Eye (tissue), 1 donor: ENCODE data around the gene CD6.

ENCODE experiments used
- DNase-seq: peaks from one replicate; pipeline ENCODE4 v3.0.0-alpha.2; 2015

Gene CD6

DNA sequence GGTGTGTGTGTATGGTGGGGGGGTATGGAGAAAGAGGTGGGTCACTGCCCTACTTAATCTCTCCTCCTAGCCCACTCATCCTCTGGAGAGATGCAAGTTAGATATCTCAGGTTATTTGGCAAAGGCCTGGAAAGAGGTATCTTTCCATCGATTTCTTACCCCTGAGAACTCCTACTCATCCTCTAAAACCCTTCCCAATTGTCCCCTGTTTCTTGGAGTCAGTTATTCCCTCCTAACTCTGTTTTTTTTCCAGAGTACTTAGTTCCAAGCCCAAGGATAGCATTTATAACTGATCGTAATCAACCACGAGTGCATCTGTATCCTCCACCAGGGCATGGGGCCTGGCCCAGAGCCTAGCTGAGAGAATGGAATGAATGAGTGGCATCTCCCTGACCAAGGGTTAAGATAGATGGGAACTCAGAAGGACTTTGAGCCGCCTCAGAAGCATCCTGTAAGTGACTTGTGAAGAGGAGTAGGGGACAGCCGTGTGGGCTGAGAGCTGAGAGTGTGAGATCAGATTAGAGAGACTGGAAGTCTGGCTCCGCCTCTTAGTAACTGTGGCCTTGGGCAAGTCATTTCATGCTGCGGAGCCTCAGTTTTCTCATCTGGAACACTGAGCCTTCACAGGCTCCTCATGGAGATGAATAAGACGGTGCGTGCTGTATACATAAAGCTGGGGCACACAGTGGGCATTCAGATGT lies 16.2 kb downstream of the CD6 start:
- no peak for DNase-seq

DNA sequence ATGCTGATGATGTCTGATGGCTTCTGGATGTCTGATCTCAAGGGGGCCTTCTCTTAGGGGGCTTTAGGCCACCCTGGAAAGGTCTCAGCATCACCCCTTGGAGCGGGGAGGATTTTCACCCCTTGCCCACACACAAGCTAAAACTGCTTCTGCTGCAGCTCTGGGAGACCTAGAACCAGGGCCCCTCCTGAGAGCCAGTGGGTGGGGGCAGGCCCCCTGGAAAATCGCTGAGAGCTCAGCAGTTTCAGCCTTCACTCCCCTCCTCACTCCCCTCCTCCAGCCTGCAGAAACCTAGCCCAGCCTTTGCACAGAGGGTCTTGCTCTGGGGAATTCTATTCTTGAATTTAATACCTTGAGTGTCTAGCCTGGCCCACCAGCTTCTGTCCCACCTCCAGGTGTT lies 17.2 kb downstream of the CD6 start:
- DNase-seq: no peak

DNA sequence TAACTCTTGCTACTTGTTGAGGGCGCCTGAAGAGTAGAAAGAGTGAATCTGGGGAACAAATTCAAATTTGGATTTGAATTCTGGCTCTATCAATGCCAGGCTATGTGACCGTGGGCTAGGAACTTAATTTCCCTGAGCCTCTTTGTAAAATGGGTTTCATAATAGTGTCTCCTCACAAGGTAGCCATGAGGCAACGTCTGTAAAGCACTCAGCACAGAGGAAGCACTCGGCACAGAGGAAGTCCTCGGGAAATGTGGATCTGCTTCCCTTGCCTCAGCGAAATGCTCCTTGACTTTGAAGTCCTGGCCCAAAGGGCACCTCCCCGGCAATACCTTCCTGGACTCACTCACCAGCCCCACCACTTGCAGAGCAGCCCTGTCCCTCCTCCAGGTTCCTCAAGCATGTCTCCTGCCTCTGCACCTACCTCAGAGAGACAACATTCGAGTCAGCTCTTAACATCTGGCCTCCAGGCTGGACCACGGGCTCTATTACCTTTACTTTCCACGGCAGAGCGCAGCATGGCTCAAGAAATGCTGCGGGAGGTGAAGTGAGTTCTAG lies 17.7 kb downstream of the CD6 start:
- DNase-seq: no peak

DNA sequence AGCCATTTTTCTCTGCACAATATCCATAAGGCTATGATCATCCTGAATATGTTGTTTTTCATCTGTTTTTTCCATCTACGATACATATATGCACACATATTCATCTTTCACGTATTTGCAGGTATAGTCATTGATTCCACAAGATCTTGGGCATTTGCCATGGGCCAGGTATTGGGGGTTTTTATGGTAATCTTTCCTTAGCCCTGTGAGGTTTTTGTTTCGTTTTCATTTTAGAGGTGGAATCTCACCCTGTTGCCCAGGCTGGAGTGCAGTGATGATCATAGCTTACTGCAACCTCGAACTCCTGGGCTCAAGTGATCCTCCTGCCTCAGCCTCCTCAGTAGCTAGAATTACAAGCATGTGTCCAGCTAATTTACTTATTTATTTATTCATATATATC lies 20.0 kb downstream of the CD6 start:
- no peak for DNase-seq

DNA sequence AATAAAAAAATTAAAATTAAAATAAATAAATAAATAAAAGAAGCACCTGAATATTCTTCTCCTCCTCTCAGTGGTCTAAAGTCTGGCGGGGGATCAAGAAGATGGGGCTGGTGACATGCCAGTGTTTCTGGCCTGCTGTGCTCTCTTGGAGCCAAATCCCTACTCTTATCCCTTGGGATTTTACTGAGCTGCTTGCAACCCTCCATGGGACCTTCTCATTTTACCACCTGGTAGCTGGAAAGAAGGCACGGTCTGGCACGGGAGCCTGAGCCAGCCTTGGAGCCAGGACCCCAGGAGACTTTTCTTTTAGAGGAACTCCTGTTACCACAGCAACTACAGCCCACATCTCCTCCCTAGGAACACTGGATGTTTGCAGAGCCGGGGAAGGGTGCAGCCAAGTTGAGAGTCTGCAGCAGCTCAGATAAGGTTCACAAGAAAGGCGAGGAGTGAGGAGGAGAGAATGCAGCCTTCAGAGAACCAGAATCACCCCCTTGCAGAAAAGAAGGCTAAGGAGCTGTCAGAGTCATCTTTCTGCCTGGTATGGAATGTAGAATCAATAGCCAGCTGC lies 21.4 kb downstream of the CD6 start:
- peak; percentile 51 for DNase-seq

DNA sequence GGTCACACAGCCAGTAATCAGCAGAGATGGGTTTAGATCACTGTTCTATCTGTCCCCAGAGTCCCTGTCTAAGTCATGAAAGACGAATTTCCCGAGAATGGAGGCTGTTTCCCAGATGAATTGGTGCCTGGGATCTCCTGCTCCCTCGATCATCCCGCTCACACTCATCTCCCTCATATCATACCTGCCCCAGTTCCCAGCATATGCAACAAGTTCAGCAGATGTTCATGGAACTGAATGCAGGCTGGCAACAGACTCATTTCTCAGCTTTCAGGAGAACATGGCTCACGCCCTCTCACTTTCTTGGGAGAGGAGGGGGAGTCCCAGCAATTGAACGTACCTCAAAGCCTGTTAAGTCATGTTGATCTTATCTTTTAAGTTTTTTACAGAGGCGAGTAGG lies 22.1 kb downstream of the CD6 start:
- DNase-seq: no peak

DNA sequence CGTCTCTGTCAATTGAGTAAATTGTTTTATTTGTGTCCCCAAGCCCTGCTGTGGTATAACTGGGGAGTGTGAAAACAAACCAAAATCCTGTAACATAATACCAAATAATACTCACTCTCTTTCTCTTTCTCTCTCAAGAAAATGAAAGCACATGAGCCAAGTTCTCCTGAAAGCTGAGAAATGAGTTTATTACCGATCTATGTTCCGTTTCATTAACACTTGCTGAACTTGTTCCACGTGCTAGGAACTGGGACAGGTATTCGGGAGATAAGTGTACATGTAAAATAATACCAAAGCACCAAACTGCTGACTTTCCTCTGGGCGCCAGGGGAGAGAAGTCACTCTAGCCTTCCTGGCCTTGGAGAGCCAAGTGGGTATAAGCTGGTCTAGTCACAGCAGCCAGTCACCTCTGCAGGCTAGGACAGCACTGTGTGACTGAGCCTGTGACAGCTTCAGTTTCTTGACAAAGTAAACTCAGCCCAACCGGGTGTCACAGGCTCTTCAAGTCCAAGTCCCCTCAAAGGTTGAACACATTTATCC lies 23.1 kb downstream of the CD6 start:
- DNase-seq: no peak

DNA sequence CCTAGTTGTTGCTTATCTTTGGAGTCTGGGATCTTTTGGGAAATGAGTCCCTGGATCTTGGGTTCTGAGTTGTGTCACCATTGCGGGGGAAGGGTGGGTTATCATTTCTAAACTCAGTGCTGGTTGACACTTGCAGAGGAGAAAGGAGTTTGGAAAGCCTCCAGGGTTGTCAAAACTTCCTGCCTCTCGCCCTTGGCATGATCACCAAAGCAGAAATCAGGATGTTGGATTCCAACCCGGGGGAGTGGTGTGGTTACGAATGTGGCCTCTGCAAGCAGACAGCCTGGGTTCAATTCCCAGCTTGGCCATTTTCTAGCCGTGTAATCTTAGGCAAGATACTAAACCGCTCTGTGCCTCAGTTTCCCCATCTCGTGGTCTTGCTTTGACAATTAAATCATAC lies 24.3 kb downstream of the CD6 start:
- no peak for DNase-seq

DNA sequence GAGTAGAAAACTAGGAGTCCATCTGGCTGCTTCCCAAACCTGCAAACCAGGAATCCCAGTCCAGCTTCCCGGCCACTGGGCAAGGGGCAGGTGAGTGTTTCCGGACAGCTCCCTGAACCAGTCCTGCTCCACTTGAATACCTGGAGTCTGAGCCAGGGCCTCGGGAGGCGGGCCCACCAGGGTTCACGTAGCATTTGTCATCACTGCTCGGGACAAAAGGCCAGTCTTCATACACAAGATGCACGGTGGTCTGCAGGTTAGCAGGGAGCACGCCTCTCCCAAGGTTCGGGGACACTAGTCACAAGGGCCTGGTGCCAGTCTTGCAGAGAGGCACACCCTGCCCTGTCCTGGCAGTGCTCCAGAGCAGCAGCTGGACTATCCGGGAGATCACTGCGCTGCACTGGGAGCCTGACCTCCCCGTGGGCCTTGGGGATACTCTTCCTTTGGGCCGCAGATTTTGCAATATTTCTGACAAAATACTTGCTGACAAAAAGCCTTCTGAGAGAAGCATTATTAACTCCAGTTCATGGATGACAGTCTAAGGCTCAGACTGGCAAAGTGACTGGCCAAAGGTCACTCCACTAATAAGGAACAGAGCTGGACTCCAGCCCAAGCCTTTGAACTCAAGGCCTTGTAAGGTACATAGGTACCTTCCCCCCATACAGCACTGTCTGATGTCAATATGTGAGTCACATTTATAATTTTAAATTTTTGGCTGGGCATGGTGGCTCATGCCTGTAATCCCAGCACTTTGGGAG lies 25.1 kb downstream of the CD6 start:
- DNase-seq: no peak

DNA sequence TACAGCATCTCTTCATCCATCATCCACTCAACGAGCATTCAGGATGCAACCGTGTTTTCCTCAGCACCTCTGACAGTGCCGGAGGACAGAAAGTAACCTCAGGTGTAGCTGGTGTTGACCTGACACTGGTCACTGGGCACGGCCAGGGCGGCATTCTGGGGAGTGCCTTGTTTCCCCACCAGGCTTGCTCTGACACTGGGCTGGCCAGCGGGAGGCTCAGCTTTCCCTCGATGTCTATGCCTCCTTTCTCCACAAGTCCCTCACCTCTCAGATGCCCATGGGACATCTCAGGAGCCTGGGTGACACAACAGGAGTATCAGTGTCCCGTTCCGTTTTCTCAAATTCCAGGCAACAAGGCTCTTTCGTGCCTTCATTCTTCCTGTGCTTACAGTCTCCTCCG lies 28.9 kb downstream of the CD6 start:
- DNase-seq: no peak

DNA sequence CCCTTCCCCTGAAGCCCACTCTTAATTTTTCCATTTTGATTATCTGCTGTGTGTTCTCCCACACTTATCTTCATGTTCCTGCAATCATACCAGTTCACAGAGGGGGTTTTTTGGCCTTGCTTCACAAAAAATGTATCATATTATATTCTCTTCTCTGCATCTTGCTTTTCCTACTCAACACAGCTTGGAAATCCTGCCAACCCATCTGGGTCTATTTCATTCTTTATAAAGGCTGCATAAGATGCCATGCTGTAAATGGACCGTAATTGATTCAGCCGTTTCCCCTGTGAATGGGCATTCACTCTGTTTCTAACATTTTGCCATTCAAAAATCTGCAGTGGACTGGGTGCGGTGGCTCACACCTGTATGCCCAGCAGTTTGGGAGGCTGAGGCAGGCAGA lies 30.5 kb downstream of the CD6 start:
- DNase-seq: no peak

DNA sequence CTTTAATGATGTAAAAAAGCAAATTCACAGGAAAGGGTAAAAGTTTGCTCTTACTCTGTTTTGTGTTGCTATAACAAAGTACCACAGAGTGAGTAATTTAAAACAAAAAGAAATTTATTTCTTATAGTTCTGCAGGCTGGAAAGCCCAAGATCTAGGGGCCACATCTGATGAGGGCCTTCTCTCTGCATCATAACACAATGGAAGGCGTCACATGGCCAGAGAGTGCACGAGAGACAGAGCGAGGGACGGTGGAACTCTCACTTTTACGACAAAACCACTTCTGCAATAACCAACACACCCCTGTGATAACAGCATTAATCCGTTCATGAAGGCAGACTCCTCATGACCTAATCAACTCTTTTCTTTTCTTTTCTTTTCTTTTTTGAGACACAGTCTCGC lies 31.1 kb downstream of the CD6 start:
- no peak for DNase-seq

DNA sequence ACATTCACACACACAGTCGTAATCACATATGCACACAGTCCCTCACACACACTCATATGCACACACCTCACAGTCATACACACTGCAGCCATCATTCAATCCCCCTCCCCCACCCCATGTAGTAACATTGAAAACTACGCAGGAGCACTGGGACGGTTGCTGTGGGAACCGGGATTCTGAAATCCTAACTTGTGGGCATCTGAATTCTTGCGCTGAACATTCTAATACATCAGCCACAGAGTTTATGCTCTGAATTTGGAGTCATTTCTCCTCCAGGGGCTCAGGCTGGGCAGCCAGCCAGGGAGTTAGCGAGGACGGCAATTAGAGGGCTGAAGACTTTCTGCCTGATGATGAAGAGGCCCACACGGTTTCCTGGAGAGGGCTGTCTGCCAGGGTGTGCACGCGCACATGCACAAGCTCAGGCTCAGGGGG lies 32.7 kb downstream of the CD6 start:
- DNase-seq: peak; percentile 82

DNA sequence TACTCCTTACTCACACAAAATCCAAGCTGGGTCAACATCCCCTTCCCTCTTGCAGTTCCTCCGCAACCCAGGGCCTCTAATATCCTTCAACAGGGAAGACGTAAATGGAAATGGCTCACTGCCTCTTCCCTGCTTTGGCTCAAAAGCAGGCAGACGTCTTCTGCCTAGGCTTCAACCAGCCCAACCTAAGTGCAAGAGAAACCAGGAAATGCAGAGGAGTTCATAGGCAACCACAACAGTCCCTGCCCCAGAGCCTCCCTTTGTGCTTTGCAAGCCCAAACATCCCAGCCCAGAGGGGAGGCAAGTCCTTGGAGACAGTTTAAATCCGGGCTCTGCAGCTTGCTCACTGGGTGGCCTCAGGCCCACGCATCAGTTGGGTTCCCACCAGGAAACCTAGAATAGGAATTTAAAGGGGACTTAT lies 33.3 kb downstream of the CD6 start:
- DNase-seq: no peak

DNA sequence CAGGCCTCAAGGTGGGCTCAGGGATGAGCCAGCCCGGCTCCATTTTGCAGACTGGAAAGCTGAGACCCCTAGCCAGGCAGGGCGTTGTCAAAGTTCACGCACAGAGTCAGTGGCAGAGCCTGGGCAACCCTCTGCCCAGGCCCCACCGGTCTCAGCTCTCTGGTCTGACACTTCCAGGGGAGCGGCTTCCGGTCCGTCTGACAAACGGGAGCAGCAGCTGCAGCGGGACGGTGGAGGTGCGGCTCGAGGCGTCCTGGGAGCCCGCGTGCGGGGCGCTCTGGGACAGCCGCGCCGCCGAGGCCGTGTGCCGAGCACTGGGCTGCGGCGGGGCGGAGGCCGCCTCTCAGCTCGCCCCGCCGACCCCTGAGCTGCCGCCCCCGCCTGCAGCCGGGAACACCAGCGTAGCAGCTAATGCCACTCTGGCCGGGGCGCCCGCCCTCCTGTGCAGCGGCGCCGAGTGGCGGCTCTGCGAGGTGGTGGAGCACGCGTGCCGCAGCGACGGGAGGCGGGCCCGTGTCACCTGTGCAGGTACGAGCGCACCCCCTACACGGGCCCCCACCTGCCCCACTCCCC lies 36.0 kb downstream of the CD6 start:
- peak; percentile 43 for DNase-seq

DNA sequence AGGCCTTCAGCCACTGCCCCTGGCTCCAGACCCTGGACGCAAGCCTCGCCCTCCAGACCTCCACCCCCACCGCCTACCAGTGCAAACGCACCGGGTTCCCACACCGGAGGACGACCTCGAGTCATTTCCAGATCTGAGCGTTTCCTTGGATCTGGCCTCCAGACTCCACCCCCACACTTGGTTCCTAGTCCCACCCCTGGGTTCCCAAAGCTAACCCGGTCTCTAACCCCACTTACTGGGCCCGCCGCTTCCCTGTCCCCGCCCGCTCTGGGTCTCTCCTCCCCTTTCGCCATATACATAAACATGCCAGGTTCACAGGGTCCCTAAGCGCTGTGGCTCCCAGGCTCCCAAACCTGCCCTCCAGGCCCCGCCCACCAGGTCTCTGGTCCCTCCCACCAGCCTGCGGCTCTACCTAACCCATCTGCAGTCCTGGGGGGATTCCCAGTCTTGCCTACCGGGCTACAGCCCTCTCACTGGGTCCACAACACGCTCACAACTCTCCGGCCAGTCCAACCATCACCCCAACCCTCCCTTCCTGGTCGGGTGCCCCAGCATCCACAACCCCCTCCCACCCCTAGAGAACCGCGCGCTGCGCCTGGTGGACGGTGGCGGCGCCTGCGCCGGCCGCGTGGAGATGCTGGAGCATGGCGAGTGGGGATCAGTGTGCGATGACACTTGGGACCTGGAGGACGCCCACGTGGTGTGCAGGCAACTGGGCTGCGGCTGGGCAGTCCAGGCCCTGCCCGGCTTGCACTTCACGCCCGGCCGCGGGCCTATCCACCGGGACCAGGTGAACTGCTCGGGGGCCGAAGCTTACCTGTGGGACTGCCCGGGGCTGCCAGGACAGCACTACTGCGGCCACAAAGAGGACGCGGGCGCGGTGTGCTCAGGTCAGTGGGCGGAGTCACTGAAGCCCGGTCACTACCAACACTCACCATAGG lies 36.7 kb downstream of the CD6 start:
- DNase-seq: peak; percentile 48

DNA sequence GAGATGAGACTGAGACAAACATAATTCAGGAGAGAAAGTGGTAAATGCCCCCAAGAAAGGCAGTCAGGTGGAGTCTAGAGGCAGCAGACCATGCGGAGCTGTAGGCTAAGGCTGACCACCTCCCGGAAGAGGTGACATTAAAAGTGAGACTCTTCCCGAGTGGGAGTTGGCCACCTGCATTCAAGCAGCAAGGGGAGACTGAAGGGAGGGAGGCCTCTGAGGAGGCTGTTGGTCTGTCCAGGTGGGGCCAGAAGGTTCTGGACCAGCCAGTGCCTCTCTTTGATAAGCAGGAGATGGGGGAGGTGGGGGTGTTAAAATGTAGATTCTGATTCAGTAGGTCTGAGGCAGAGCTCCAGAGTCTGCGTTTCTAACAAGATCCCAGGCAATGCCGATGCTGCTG lies 37.5 kb downstream of the CD6 start:
- no peak for DNase-seq

DNA sequence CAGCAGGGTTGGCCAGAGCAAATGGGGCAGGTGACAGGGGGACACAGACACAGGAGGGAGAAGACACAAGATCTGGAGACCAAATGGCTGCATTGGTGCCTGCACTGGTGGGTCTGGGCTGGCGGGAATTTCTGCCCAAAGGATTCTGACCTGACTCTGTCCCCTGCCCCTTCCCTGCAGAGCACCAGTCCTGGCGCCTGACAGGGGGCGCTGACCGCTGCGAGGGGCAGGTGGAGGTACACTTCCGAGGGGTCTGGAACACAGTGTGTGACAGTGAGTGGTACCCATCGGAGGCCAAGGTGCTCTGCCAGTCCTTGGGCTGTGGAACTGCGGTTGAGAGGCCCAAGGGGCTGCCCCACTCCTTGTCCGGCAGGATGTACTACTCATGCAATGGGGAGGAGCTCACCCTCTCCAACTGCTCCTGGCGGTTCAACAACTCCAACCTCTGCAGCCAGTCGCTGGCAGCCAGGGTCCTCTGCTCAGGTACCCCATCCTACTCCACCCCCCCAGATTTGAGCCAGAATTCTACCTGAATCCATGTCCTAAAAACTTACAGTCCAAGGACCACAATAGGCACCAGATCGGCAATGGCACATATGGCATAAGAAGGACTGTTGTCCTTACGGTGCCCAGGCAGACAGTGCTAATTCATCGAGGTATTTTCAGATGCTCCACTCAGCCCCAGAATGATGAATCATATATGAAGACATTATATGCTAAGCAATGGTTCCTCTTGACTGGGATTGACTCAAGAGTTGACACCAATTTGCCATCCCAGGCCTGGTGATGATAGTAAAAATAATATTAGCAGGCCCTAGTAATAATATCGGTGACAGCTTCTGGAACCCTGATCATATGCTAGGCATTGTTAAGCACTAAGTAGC lies 38.2 kb downstream of the CD6 start:
- DNase-seq: no peak

DNA sequence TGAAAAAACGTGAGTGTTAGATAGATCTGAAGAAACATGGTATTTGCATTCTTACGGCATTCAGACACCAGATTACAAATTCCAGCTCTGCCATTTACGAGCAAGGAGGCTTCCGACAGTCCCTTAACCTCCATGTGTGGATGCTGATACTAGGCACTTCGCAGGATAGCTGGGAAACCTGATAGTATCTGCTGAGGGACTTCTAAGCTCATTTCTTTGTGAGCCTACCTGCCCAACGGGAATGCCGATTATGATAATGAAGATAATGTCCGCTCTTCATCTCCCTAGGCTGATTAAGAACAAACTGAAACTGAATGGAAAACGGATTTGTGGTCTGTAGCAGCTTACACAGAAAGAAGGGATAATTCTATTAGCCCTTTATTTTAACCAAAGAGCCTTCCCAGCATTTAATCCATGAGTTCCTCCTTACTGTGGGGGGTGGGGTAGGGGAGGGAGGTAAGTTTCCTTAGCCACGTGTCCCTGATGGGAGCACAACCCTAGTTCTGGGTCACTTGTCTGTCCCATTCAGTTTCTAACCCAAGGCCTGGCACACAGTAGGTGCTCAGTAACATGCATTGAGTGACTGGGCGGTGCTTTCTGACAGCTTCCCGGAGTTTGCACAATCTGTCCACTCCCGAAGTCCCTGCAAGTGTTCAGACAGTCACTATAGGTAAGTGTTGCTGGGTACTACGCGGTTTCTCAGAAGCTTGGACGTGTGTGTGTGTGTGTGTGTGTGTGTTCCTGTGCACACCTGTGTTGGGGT lies 39.2 kb downstream of the CD6 start:
- DNase-seq: no peak

DNA sequence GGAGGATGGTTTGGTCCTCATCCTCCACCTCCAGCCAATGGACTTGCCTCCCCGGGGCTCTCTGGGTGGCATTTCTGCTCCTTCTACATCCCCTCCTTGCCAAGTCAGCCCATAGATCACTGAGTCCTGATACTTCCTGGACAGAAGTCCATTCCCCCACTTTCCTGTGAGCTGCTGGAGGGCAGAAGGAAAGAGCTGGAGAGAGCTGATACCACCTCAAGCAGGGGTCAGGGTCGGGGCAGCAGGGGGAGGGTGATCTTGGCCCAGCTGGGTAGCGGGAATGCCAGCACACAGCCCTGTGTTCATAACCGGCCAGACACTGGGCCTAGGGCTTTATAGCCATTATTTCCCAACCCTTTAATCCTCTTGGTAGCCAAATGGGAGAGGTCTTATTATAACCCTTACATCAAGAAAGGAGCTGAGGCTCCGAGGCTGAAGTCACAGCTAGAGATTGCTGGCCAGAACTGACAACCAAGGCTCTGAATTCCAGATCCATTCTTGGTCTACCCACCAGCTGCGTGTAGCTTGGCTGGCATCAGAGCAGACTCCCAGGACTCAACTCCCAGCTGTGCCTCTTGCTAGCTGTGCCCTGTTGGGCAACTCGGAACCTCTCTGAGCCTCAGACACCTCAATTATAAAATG lies 39.9 kb downstream of the CD6 start:
- no peak for DNase-seq
